ENCODE results near the gene HNMT.

DNA sequence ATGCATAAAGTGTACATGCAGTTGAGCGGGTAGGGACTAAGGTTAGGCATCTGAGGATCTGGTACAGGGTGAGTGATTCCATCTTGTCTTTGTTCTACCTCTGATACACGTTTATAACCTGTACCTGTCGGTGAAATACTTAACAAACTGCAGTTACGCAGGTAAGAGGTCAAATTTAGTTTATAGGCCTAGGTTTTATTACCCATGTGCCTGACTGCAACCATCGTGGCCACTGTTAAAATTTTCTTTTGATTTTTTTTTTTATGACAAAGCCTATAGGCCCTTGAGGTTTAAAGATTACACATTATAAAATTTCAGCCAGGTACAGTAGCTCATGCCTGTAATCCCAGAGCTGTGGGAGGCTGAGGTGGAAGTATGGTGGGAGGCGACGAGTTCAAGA lies 15.4 kb upstream of the HNMT start:
- TF ChIP-seq POLR2A (IDR thresholded peaks at IDR 0.05; ENCODE audit: control extremely low read depth in 1 of 2, low read depth in 2 of 2, low read length in 2 of 2) = no peak
- TF ChIP-seq, protein P1, sequence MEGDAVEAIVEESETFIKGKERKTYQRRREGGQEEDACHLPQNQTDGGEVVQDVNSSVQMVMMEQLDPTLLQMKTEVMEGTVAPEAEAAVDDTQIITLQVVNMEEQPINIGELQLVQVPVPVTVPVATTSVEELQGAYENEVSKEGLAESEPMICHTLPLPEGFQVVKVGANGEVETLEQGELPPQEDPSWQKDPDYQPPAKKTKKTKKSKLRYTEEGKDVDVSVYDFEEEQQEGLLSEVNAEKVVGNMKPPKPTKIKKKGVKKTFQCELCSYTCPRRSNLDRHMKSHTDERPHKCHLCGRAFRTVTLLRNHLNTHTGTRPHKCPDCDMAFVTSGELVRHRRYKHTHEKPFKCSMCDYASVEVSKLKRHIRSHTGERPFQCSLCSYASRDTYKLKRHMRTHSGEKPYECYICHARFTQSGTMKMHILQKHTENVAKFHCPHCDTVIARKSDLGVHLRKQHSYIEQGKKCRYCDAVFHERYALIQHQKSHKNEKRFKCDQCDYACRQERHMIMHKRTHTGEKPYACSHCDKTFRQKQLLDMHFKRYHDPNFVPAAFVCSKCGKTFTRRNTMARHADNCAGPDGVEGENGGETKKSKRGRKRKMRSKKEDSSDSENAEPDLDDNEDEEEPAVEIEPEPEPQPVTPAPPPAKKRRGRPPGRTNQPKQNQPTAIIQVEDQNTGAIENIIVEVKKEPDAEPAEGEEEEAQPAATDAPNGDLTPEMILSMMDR (IDR thresholded peaks at IDR 0.05; ENCODE audit: control extremely low read depth in 1 of 3, insufficient read depth in 1 of 3, low read depth in 1 of 3, low read length in 3 of 3) = no peak
- TF ChIP-seq, protein P2, sequence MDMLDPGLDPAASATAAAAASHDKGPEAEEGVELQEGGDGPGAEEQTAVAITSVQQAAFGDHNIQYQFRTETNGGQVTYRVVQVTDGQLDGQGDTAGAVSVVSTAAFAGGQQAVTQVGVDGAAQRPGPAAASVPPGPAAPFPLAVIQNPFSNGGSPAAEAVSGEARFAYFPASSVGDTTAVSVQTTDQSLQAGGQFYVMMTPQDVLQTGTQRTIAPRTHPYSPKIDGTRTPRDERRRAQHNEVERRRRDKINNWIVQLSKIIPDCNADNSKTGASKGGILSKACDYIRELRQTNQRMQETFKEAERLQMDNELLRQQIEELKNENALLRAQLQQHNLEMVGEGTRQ (IDR thresholded peaks at IDR 0.05; ENCODE audit: low read length) = no peak
- no peak for TF ChIP-seq JUND (IDR thresholded peaks at IDR 0.05; ENCODE audit: low read length)
- no peak for TF ChIP-seq KDM5A (IDR thresholded peaks at IDR 0.05; ENCODE audit: low read length)
- TF ChIP-seq NANOG (IDR thresholded peaks at IDR 0.05; ENCODE audit: insufficient read depth, low read depth, low read length, poor library complexity, severe bottlenecking) = no peak
- TF ChIP-seq KDM4A (IDR thresholded peaks at IDR 0.05; ENCODE audit: low read depth, low read length, severe bottlenecking) = no peak
- no peak for TF ChIP-seq TBP (IDR thresholded peaks at IDR 0.05; ENCODE audit: low read depth, low read length)
- no peak for TF ChIP-seq HDAC6 (IDR thresholded peaks at IDR 0.05; ENCODE audit: low read depth, low read length)
- no peak for TF ChIP-seq MAFK (IDR thresholded peaks at IDR 0.05; ENCODE audit: low read depth, low read length)
- no peak for TF ChIP-seq CBX5 (IDR thresholded peaks at IDR 0.05; ENCODE audit: low read depth, low read length)
- TF ChIP-seq SP1 (IDR thresholded peaks at IDR 0.05; ENCODE audit: low read depth, low read length) = no peak
